HFF-Myc (cell line): ENCODE measurements around the gene SLC44A1.
A peak's percentile ranks its signal among the peaks of the same experiment; 100 is the strongest.

Experiments used
- DNase-seq: peaks from one replicate; pipeline ENCODE4 v3.0.0-alpha.2; 2011; ENCODE audit warnings: low read depth; ENCODE audit errors: extremely low read depth
- H3K4me3 ChIP-seq: replicated peaks from 2 replicates; pipeline ENCODE4 v1.5.1; 2011; ENCODE audit warnings: low read depth, mild to moderate bottlenecking, control low read depth, low read length
- TF ChIP-seq, protein P1 (sequence below): IDR thresholded peaks from 2 replicates; pipeline ENCODE4 v1.5.1; 2012; ENCODE audit warnings: mild to moderate bottlenecking, low read depth, low read length, control low read depth; ENCODE audit errors: missing control alignments

Gene SLC44A1

GRCh38 chr9:105241356-105242043, 3.0 kb upstream of the SLC44A1 start:
- H3K4me3 ChIP-seq, result no peak overlapping the region
- no peak for DNase-seq
- TF ChIP-seq, protein P1, sequence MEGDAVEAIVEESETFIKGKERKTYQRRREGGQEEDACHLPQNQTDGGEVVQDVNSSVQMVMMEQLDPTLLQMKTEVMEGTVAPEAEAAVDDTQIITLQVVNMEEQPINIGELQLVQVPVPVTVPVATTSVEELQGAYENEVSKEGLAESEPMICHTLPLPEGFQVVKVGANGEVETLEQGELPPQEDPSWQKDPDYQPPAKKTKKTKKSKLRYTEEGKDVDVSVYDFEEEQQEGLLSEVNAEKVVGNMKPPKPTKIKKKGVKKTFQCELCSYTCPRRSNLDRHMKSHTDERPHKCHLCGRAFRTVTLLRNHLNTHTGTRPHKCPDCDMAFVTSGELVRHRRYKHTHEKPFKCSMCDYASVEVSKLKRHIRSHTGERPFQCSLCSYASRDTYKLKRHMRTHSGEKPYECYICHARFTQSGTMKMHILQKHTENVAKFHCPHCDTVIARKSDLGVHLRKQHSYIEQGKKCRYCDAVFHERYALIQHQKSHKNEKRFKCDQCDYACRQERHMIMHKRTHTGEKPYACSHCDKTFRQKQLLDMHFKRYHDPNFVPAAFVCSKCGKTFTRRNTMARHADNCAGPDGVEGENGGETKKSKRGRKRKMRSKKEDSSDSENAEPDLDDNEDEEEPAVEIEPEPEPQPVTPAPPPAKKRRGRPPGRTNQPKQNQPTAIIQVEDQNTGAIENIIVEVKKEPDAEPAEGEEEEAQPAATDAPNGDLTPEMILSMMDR, result no peak

GRCh38 chr9:105242062-105242461, 2.4 kb upstream of the SLC44A1 start:
- H3K4me3 ChIP-seq, result no peak overlapping the region; the same call in 1 of the 2 replicates

GRCh38 chr9:105242557-105242956, 1.9 kb upstream of the SLC44A1 start:
- TF ChIP-seq, protein P1, result no peak
- no peak for DNase-seq

More at GRCh38 chr9:105242062-105242461, 2.4 kb upstream of the SLC44A1 start:
- no peak for DNase-seq
- TF ChIP-seq, protein P1, result no peak

DNA sequence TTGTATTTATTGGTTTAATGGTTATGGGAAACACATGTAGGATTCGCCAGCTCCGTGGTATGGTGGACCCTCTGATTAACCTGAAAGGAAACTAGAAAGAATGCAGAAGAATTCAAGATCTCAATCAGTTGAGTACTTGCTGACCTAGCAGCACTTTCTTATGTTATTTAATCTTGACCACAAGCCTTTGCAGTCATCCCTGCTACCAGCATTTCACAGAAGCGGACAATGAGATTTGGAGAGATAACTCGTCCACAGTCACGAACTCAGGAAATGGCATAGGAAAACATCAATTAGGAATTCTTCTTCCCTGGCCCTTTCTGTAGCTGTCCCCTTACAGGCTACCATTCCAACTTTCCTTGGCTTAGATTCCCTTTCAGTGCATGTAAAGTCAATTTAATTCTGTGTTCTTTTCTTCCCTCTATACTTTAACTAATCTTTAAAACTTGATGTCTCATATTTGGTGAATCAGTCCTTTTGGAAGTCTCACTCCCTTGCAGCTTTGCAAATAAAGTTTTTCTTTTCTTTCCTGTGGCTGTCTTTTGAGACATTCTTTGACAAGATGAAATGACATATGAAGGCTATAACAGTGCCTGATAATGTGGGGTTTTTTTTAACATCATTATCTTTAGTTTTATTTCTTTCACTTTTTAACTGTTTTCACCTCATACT, 1.3 kb upstream of the SLC44A1 start:
- H3K4me3 ChIP-seq, result 0 out of 2 replicates have a peak overlapping the region, but pooled peaks have one; percentile 18
- peak; percentile 48 for DNase-seq
- TF ChIP-seq, protein P1, result no peak

More at GRCh38 chr9:105242557-105242956, 1.9 kb upstream of the SLC44A1 start:
- H3K4me3 ChIP-seq, result peak overlapping the region; percentile 18; the same call in 1 of the 2 replicates

DNA sequence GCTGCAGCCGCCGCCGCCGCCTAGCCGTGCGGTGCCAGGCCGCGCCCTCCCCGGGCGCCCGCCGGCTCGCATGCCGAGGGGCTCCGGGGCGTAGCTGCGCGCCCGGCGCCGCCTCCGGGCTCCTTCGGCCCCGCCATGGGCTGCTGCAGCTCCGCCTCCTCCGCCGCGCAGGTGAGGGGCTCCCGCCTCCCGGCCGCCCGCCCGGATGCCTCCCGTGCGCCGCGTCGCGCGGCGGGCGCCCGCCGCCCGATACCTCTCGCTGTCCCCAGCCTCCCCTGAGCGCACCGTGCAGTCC, 230 bp downstream of the SLC44A1 start:
- TF ChIP-seq, protein P1, result no peak
- no peak for DNase-seq
- H3K4me3 ChIP-seq, result peak overlapping the region; percentile 61

DNA sequence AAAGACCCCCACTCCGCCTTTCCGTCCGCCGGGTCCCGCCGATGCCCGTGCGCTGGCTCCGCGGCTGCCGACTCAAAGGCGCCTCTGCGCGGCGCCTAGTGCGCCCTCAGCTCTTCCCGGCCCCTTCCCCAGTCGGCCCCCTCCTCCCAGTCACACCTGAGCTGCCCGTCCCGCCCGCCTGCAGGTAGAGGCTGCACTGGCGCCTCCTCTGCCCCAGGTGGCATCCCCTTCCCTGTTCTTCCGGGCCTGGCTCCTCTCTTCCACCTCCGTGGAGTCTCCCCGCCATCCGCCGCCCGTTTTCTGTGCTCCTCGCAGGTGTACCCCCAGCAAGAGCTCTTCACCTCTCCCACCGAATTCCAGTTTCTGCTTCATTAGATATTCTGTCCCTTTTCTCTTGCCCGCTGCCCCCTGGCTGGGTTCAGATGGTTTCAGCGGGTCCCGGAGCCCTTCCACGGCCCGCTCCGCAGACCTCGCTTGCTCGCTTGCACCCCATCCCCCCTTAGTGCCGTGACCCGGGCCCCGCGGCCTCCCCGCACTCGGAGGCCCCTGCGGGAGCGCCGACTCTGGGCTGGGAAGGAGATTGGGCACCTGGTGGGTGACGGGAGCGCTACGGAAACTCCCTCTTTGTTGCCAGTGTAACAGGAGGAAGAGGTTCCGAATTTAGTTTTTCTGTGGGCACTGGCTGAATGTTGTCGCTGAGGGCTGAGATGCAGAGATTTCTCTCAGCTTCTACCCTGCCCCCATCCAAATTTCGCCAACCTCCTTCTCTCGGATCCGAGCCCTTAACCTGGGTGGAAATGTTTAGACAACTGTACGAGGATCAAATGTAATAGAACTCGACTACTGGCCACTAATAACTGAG, 809 bp downstream of the SLC44A1 start:
- DNase-seq, result no peak
- peak overlapping the region; percentile 61 for H3K4me3 ChIP-seq
- TF ChIP-seq, protein P1, result no peak
